Retinal pigment epithelial cell (primary cell): ENCODE data around the gene SLC27A1.
A peak's percentile ranks its signal among the peaks of the same experiment; 100 is the strongest.
"Not testable (repeated sequence)": the region's sequence is repeated elsewhere in the genome, so short reads cannot be mapped to it uniquely, and the experiment has no call there.

Source experiments
- DNase-seq: peaks from one replicate; pipeline ENCODE4 v3.0.0-alpha.2; 2010; ENCODE audit warnings: low read depth
- H3K4me3 ChIP-seq: 2 replicates; pipeline ENCODE4 v1.5.1; 2011; ENCODE audit warnings: mild to moderate bottlenecking, low read length, control low read depth, moderate library complexity
- CTCF ChIP-seq: conservative IDR thresholded peaks from 2 replicates; pipeline ENCODE4 v1.5.1; 2011; ENCODE audit warnings: low read depth, low read length, control low read depth, inconsistent platforms

SLC27A1 gene

GRCh38 chr19:17469092-17469480, 1.2 kb upstream of the SLC27A1 start:
- no peak for DNase-seq
- no peak for TF ChIP-seq CTCF
- peak overlapping the region; percentile 72 for H3K4me3 ChIP-seq

- no peak for DNase-seq
- no peak for TF ChIP-seq CTCF
- peak overlapping the region; percentile 72 for H3K4me3 ChIP-seq
Observed at GRCh38 chr19:17469481-17470067, 750 bp upstream of the SLC27A1 start.

- no peak for TF ChIP-seq CTCF
- peak overlapping the region; percentile 72 for H3K4me3 ChIP-seq
- DNase-seq: no peak
Observed at GRCh38 chr19:17471410-17472125, 1.2 kb downstream of the SLC27A1 start.

GRCh38 chr19:17473041-17473440, 2.7 kb downstream of the SLC27A1 start:
- no peak overlapping the region for H3K4me3 ChIP-seq
- no peak for DNase-seq
- TF ChIP-seq CTCF: no peak

DNA sequence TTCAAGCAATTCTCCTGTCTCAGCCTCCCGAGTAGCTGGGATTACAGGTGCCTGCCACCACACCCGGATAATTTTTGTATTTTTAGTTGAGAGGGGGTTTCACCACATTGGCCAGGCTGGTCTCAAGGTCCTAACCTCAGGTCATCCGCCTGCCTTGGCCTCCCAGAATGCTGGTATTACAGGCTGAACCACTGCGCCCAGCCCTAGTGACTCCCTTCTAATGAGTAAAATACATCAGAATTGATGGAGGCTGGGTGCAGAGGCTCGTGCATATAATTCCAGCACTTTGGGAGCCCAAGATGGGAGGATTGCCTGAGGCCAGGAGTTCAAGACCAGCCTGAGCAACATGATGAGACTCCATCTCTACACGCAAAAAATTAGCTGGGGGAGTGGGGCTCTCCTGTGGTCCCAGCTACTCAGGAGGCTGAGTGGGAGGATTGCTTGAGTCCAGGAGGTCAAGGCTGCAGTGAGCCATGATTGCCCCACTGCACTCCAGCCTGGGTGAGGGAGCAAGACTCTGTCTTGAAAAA, 4.8 kb downstream of the SLC27A1 start:
- H3K4me3 ChIP-seq: not testable (repeated sequence)

DNA sequence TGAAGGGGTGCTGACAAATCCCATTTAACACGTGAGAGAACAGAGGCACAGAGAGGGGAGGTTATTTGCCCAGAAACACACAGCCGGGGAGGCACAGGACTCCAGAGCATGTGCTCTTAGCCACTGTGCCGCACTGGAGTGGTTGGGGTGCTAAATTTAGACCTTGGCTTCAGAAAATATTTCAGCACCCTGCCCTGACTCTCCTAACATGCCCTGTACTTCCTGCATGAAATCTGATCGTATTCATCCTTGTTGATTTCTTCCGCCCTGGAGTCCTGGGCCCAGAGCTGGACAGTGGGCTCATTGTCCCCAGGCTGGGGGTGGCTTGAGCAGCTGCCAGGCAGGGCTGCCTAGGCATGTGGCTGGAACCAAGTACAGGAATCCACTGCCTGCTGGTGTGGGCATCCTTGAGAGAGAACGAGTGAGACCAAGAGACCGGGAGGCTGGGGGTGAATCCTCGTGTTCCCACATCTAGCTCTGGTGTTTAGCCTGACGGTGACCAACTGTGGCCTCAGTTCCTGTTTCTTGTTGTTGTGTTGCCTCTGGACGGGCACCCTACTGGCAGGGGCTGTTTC, 5.3 kb downstream of the SLC27A1 start:
- no peak overlapping the region for H3K4me3 ChIP-seq
- no peak for TF ChIP-seq CTCF
- DNase-seq: no peak

More for the DNA sequence above, 4.8 kb downstream of the SLC27A1 start:
- not testable (repeated sequence) for DNase-seq

DNA sequence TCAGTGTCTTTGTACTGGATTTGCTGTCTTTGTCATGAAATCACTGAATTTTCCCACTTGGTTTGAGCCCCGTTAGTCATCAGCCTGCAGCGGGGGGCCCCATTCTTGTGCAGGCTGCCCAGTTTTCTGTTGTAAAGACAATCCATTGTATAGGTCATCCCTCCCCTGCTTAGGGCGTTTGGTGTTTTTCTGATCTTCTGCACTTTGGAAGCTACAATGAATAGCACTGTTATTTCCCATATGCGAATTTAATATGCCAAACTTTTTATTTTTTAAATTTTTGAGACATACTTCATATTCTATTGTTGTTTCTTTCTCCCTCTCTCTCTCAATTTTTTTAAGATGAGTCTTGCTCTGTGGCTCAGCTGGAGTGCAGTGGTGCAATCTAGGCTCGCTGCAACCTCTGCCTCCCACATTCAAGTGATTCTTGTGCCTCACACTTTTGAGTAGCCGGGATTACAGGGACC, 9.0 kb downstream of the SLC27A1 start:
- DNase-seq: no peak
- H3K4me3 ChIP-seq: no peak overlapping the region
- no peak for TF ChIP-seq CTCF
